RPMI7951 (cell line): ENCODE measurements around the gene PROM1. TPM values are rescaled to one million over a fixed set of nuclear protein-coding genes. Genes with fewer than 3 reads are reported as not detected.

Experiments
- total RNA-seq: library from RNA; depleted of rRNA; stranded (reverse); fragments of >200 nt; shearing (Covaris generic); gene quantifications from 2 replicates; pipeline ENCODE4 v1.2.3, GENCODE V29; 2014; rRNA removed

Gene PROM1
- total RNA-seq, 1 experiment from 2014 or later, result 0.12 TPM

Other genes with a start within 250 kb of the PROM1 start
- gene FGFBP1, start 145.3 kb downstream of the PROM1 start, total RNA-seq, result not detected in 2 replicates
- gene FGFBP2, start 120.8 kb downstream of the PROM1 start, total RNA-seq, result 0.20 TPM in 1 of 2 replicates, not detected in the other
- gene TAPT1, start 142.4 kb upstream of the PROM1 start, total RNA-seq, result 12.3 and 16.8 TPM in 2 replicates